HepG2 (cell line): Measurements from ENCODE around the gene HINT2. TPM values are rescaled to one million over a fixed set of nuclear protein-coding genes. Genes with fewer than 3 reads are reported as not detected.
A peak's percentile ranks its signal among the peaks of the same experiment; 100 is the strongest.

Experiments
- AHR ChIP-seq: IDR thresholded peaks from 2 replicates; pipeline ENCODE4 v1.6.1; 2018; ENCODE audit warnings: missing genetic modification reagents, missing compliant biosample characterization
- EZH2 ChIP-seq: conservative IDR thresholded peaks from 2 replicates; pipeline ENCODE4 v1.6.1; 2012; ENCODE audit warnings: mild to moderate bottlenecking, low read depth, low read length, moderate library complexity
- JDP2 ChIP-seq: sonication (generic); formaldehyde crosslinking; IDR thresholded peaks from 2 replicates; pipeline ENCODE4 v1.8.1; 2022; ENCODE audit warnings: missing genetic modification reagents, borderline replicate concordance
- MAF1 ChIP-seq: sonication (generic); formaldehyde crosslinking; IDR thresholded peaks from 2 replicates; pipeline ENCODE4 v1.5.0; 2020; ENCODE audit warnings: missing genetic modification reagents, borderline replicate concordance
- MAFF ChIP-seq: IDR thresholded peaks from 2 replicates; pipeline ENCODE4 v1.6.1; 2011; ENCODE audit warnings: low read depth, low read length, improper control_type of control experiment
- MYC ChIP-seq: sonication (generic); formaldehyde crosslinking; IDR thresholded peaks from 2 replicates; pipeline ENCODE4 v1.9.0; 2021; ENCODE audit warnings: missing genetic modification reagents, borderline replicate concordance
- NFIC ChIP-seq: IDR thresholded peaks from 2 replicates; pipeline ENCODE4 v1.6.1; 2012; ENCODE audit warnings: mild to moderate bottlenecking, low read length, inconsistent platforms
- PHF21A ChIP-seq: sonication (generic); formaldehyde crosslinking; IDR thresholded peaks from 2 replicates; pipeline ENCODE4 v1.5.0; 2020; ENCODE audit warnings: mild to moderate bottlenecking, missing genetic modification reagents
- PITX1 ChIP-seq: sonication (generic); formaldehyde crosslinking; IDR thresholded peaks from 2 replicates; pipeline ENCODE4 v1.5.1; 2020; ENCODE audit warnings: mild to moderate bottlenecking, missing genetic modification reagents
- RARA ChIP-seq: IDR thresholded peaks from 2 replicates; pipeline ENCODE4 v1.6.1; 2016; ENCODE audit warnings: missing genetic modification reagents, missing compliant biosample characterization
- SOX6 ChIP-seq, 2 experiments: fragments of 450-650 bp in 1 of 2; sonication (generic) in 1 of 2; formaldehyde crosslinking in 1 of 2; IDR thresholded peaks; 2 replicates each; pipeline versions ENCODE4 v1.4.0 to v1.6.1; 2017 to 2020; ENCODE audit warnings: antibody characterized with exemption in 1 of 2, mild to moderate bottlenecking in 1 of 2, missing genetic modification reagents in 1 of 2
- TAF15 ChIP-seq: fragments of 200-400 bp; formaldehyde crosslinking; IDR thresholded peaks from one replicate; pipeline ENCODE4 v1.6.1; 2018; ENCODE audit warnings: mild to moderate bottlenecking, low read depth, low read length; ENCODE audit not compliant: poor library complexity, severe bottlenecking
- U2AF1 ChIP-seq: fragments of 200-400 bp; formaldehyde crosslinking; optimal IDR thresholded peaks from 2 replicates; pipeline ENCODE3; 2017; ENCODE audit warnings: mild to moderate bottlenecking, low read depth, low read length
- ZNF235 ChIP-seq: sonication (generic); formaldehyde crosslinking; IDR thresholded peaks from 2 replicates; pipeline ENCODE4 v1.8.1; 2023; ENCODE audit warnings: mild to moderate bottlenecking, missing genetic modification reagents, borderline replicate concordance
- ZNF30 ChIP-seq: sonication (generic); formaldehyde crosslinking; IDR thresholded peaks from 2 replicates; pipeline ENCODE4 v1.5.0; 2020; ENCODE audit warnings: mild to moderate bottlenecking, missing genetic modification reagents
- ZNF468 ChIP-seq: sonication (generic); formaldehyde crosslinking; IDR thresholded peaks from 2 replicates; pipeline ENCODE4 v1.8.0; 2022; ENCODE audit warnings: mild to moderate bottlenecking, moderate library complexity, missing genetic modification reagents
- ZNF562 ChIP-seq: sonication (generic); formaldehyde crosslinking; IDR thresholded peaks from 2 replicates; pipeline ENCODE4 v1.8.0; 2022; ENCODE audit warnings: missing genetic modification reagents, borderline replicate concordance
- ZNF629 ChIP-seq: sonication (generic); formaldehyde crosslinking; conservative IDR thresholded peaks from 2 replicates; pipeline ENCODE4 v1.5.0; 2020; ENCODE audit warnings: missing genetic modification reagents
- polyA plus RNA-seq, 8 experiments: library from polyadenylated mRNA; depleted of rRNA in 3 of 8; stranded (reverse) in 7 of 8; unstranded in 1 of 8; fragments of >200 nt; fragmentation: Illumina TruSeq in 4 of 8; extraction: Trizol in 4 of 8; gene quantifications; 2 replicates each; pipeline versions ENCODE4 v1.2.1 to v1.2.3, GENCODE V29; 2011 to 2016; ENCODE audit warnings: low read depth in 4 of 8, missing spikeins in 1 of 8, mixed read lengths in 1 of 8; ENCODE audit not compliant: insufficient read depth in 1 of 8
- total RNA-seq, 5 experiments: library from RNA; depleted of rRNA; stranded (reverse); fragments of >200 nt; fragmentation: Illumina TruSeq; extraction: Trizol; gene quantifications; 2 replicates each; pipeline ENCODE4 v1.2.3, GENCODE V29; 2016; ENCODE audit warnings: low read depth in 1 of 5
- TF ChIP-seq, protein P1 (sequence below): sonication (generic); formaldehyde crosslinking; conservative IDR thresholded peaks from 2 replicates; pipeline ENCODE4 v1.4.0; 2020; ENCODE audit warnings: mild to moderate bottlenecking, missing genetic modification reagents, moderate library complexity
- TF ChIP-seq, protein P2 (sequence below), 2 experiments: IDR thresholded peaks; 2 replicates each; pipeline ENCODE4 v1.6.1; 2011 to 2012; ENCODE audit warnings: low read length in 2 of 2, borderline replicate concordance in 1 of 2, low read depth in 1 of 2, mild to moderate bottlenecking in 1 of 2, moderate library complexity in 1 of 2
- TF ChIP-seq, protein P3 (sequence below): sonication (generic); formaldehyde crosslinking; IDR thresholded peaks from 2 replicates; pipeline ENCODE4 v1.8.0; 2023; ENCODE audit warnings: mild to moderate bottlenecking, missing genetic modification reagents

The HINT2 gene
- total and polyA plus RNA-seq, 2 of the 13 experiments (the other 11 are each of a cell fraction or from before 2014, with no cell fraction given) = 37.9 to 56.2 TPM

DNA sequence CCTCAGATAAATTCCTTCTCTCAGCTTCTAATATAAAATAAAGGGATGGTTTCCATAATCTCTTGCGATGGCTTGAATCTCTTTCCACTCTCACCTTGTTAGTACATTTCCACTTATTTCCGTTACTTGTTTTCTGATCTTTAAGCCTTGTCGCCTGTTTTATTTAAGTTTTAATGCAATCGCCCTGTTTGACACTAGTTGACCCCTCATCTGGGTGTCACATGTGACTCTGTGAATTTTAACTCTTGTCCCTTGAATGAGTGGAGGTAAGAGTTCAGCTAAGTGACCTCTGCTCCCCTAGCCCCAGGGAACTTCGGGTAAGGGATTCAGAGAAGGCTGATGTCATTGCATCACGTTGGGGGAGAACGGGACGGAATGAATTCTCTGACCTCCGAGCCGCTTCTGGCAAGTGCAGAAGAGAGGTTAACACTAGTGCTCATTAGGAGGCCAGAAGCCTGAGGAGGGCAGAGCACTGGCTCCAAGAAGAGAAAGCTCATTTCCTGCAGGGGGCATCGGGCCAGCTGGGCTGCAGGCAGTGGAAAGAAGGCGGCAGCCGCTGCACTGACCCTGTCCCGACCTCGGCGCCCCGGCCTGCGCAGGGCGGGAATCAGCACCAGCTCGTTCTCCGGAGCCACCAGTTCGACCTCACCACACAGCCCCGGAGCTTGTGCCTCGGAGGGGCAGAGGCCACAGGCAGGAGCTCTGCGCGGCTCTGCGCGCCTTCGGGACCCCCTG is 569 bp downstream of the HINT2 start (continued):
- TF ChIP-seq, protein P1, sequence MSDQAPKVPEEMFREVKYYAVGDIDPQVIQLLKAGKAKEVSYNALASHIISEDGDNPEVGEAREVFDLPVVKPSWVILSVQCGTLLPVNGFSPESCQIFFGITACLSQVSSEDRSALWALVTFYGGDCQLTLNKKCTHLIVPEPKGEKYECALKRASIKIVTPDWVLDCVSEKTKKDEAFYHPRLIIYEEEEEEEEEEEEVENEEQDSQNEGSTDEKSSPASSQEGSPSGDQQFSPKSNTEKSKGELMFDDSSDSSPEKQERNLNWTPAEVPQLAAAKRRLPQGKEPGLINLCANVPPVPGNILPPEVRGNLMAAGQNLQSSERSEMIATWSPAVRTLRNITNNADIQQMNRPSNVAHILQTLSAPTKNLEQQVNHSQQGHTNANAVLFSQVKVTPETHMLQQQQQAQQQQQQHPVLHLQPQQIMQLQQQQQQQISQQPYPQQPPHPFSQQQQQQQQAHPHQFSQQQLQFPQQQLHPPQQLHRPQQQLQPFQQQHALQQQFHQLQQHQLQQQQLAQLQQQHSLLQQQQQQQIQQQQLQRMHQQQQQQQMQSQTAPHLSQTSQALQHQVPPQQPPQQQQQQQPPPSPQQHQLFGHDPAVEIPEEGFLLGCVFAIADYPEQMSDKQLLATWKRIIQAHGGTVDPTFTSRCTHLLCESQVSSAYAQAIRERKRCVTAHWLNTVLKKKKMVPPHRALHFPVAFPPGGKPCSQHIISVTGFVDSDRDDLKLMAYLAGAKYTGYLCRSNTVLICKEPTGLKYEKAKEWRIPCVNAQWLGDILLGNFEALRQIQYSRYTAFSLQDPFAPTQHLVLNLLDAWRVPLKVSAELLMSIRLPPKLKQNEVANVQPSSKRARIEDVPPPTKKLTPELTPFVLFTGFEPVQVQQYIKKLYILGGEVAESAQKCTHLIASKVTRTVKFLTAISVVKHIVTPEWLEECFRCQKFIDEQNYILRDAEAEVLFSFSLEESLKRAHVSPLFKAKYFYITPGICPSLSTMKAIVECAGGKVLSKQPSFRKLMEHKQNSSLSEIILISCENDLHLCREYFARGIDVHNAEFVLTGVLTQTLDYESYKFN (CRISPR knock-in tag) = peak; percentile 80
- TF ChIP-seq ZNF629 (CRISPR knock-in tag) = no peak
- TF ChIP-seq AHR (CRISPR knock-in tag) = no peak; the same call in 1 of the 2 replicates
- peak; percentile 86 for TF ChIP-seq RARA (CRISPR knock-in tag)
- TF ChIP-seq MAFF = no peak
- TF ChIP-seq SOX6 (IDR thresholded peaks at IDR 0.05) = no peak
- peak; percentile 38; the same call in 1 of the 2 replicates for TF ChIP-seq SOX6 (CRISPR knock-in tag; IDR thresholded peaks at IDR 0.05)
- no peak for TF ChIP-seq MAF1
- TF ChIP-seq JDP2 = no peak
- no peak for TF ChIP-seq ZNF30
- peak; percentile 48 for TF ChIP-seq TAF15
- TF ChIP-seq, protein P2, sequence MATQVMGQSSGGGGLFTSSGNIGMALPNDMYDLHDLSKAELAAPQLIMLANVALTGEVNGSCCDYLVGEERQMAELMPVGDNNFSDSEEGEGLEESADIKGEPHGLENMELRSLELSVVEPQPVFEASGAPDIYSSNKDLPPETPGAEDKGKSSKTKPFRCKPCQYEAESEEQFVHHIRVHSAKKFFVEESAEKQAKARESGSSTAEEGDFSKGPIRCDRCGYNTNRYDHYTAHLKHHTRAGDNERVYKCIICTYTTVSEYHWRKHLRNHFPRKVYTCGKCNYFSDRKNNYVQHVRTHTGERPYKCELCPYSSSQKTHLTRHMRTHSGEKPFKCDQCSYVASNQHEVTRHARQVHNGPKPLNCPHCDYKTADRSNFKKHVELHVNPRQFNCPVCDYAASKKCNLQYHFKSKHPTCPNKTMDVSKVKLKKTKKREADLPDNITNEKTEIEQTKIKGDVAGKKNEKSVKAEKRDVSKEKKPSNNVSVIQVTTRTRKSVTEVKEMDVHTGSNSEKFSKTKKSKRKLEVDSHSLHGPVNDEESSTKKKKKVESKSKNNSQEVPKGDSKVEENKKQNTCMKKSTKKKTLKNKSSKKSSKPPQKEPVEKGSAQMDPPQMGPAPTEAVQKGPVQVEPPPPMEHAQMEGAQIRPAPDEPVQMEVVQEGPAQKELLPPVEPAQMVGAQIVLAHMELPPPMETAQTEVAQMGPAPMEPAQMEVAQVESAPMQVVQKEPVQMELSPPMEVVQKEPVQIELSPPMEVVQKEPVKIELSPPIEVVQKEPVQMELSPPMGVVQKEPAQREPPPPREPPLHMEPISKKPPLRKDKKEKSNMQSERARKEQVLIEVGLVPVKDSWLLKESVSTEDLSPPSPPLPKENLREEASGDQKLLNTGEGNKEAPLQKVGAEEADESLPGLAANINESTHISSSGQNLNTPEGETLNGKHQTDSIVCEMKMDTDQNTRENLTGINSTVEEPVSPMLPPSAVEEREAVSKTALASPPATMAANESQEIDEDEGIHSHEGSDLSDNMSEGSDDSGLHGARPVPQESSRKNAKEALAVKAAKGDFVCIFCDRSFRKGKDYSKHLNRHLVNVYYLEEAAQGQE (IDR thresholded peaks at IDR 0.05; ENCODE audit: borderline replicate concordance in 1 of 2, low read depth in 1 of 2, low read length in 2 of 2) = no peak
- no peak for TF ChIP-seq NFIC
- TF ChIP-seq PITX1 (CRISPR knock-in tag) = peak; percentile 71
- no peak for TF ChIP-seq U2AF1
- TF ChIP-seq MYC (CRISPR knock-in tag) = peak; percentile 69; the same call in 1 of the 2 replicates
- no peak for TF ChIP-seq EZH2
- TF ChIP-seq, protein P3, sequence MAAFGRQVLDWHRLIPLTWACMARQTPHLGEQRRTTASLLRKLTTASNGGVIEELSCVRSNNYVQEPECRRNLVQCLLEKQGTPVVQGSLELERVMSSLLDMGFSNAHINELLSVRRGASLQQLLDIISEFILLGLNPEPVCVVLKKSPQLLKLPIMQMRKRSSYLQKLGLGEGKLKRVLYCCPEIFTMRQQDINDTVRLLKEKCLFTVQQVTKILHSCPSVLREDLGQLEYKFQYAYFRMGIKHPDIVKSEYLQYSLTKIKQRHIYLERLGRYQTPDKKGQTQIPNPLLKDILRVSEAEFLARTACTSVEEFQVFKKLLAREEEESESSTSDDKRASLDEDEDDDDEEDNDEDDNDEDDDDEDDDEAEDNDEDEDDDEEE (CRISPR knock-in tag) = 0 out of 2 replicates have a peak, but pooled peaks have one; percentile 20
- peak; percentile 58; the same call in 1 of the 2 replicates for TF ChIP-seq PHF21A (CRISPR knock-in tag)
- no peak for TF ChIP-seq ZNF468 (CRISPR knock-in tag)
- no peak; the same call in 1 of the 2 replicates for TF ChIP-seq ZNF562 (CRISPR knock-in tag)
- TF ChIP-seq ZNF235 = no peak
